ENCODE results near the gene PFKL. TPM values are rescaled to one million over a fixed set of nuclear protein-coding genes. Genes with fewer than 3 reads are reported as not detected.

The PFKL gene
- total RNA-seq, 1 experiment from 2014 or later, result 90.2 TPM

DNA sequence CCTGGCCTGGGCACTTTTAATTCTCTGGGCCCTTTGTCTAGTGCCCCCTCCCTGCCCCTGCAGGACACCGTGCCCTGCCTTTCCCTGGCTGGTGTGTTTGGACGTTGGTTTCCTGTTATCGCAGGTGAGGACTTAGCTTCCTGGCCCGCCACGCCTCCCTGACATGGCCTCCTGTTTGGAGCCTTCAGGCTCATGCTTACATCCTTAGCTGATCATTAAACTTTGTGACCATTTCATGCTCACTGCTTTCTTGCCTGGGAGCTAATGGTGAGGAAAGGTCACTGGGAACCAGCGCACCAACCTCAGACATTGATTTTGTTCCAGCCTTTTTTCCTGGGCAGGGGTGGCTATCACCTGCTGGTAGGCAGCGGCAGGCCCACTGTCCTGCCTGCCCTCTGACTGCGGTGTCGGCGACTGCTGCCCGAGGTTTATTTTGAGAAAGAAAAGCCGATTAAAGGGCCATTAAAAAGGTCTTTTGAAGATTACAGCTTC is 3.7 kb downstream of the PFKL start:
- no TSS peak for BruUV-seq (replicated peaks)
- intact Hi-C loops (cut with micrococcal nuclease), result no loop called here
- Mint-ChIP-seq H3K4me3 (ENCODE audit: unreplicated experiment) (no peak overlapping the region), H3K27me3 (ENCODE audit: insufficient read depth, unreplicated experiment) (no peaks in the 10 kb centered on the region), H3K9me3 (ENCODE audit: unreplicated experiment) (no peaks in the 10 kb centered on the region), H3K4me1 (ENCODE audit: insufficient read depth, unreplicated experiment) (peaks cover 3% of the 10 kb centered on the region), H3K36me3 (ENCODE audit: insufficient read depth, unreplicated experiment) (peaks cover 6% of the 10 kb centered on the region), H3K27ac (ENCODE audit: low read depth, unreplicated experiment) (no peak overlapping the region)
- TF ChIP-seq, protein P1, sequence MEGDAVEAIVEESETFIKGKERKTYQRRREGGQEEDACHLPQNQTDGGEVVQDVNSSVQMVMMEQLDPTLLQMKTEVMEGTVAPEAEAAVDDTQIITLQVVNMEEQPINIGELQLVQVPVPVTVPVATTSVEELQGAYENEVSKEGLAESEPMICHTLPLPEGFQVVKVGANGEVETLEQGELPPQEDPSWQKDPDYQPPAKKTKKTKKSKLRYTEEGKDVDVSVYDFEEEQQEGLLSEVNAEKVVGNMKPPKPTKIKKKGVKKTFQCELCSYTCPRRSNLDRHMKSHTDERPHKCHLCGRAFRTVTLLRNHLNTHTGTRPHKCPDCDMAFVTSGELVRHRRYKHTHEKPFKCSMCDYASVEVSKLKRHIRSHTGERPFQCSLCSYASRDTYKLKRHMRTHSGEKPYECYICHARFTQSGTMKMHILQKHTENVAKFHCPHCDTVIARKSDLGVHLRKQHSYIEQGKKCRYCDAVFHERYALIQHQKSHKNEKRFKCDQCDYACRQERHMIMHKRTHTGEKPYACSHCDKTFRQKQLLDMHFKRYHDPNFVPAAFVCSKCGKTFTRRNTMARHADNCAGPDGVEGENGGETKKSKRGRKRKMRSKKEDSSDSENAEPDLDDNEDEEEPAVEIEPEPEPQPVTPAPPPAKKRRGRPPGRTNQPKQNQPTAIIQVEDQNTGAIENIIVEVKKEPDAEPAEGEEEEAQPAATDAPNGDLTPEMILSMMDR (IDR thresholded peaks at IDR 0.05; ENCODE audit: unreplicated experiment), result no peak
- no peak for DNase-seq (ENCODE audit: unreplicated experiment)
- ChIA-PET POLR2A (no interaction called here), CTCF (interaction anchor here (0.6 to 1.3 kb wide), 3 partner anchors 10 to 1309 kb away, joined by 4 to 6 read pairs (median 5); no protein-coding TSS in a partner anchor)

DNA sequence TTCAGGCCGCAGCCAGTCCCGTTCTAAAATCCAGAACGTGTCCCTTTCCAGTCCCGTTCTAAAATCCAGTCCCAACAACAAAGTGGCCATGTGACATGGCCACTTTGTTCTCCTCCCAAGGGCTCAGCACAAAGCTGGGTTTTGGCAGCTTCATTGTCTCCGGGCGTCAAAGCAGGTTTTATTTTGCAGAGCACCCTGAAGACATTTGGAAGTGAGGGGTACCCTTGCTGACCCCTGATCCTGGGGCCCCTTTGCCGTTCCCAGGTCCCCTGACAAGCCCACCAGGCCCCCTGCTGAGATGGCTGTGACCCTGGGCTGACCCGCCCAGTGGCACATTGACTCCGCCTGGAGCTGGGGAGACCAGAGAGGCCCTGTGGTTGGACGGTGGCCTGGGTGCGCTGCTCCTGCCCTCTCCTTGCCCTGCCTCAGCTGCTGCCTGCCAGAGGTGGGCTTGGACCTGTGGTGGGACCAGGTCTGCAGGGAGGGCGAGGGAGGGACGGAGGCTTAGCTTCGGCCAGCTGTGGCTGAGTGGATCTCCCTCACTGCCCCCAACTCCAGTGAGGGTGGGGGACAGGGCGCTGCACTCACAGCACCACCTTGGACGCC is 4.3 kb downstream of the PFKL start:
- no peak overlapping the region for H3K4me3 Mint-ChIP-seq (ENCODE audit: unreplicated experiment)
- peaks cover 3% of the 10 kb centered on the region for H3K4me1 Mint-ChIP-seq (ENCODE audit: insufficient read depth, unreplicated experiment)
- no TSS peak for BruUV-seq (replicated peaks)
- H3K27ac Mint-ChIP-seq (ENCODE audit: low read depth, unreplicated experiment), result no peak overlapping the region
- POLR2A ChIA-PET, result no interaction called here
- TF ChIP-seq, protein P1 (IDR thresholded peaks at IDR 0.05; ENCODE audit: unreplicated experiment), result no peak
- no peak for DNase-seq (ENCODE audit: unreplicated experiment)
- H3K27me3 Mint-ChIP-seq (ENCODE audit: insufficient read depth, unreplicated experiment), result no peaks in the 10 kb centered on the region
- CTCF ChIA-PET, result interaction anchor here (0.6 to 1.3 kb wide), 3 partner anchors 9 to 1310 kb away, joined by 4 to 6 read pairs (median 5); no protein-coding TSS in a partner anchor
- H3K9me3 Mint-ChIP-seq (ENCODE audit: unreplicated experiment), result no peaks in the 10 kb centered on the region
- intact Hi-C loops (cut with micrococcal nuclease), result no loop called here
- H3K36me3 Mint-ChIP-seq (ENCODE audit: insufficient read depth, unreplicated experiment), result peaks cover 6% of the 10 kb centered on the region

DNA sequence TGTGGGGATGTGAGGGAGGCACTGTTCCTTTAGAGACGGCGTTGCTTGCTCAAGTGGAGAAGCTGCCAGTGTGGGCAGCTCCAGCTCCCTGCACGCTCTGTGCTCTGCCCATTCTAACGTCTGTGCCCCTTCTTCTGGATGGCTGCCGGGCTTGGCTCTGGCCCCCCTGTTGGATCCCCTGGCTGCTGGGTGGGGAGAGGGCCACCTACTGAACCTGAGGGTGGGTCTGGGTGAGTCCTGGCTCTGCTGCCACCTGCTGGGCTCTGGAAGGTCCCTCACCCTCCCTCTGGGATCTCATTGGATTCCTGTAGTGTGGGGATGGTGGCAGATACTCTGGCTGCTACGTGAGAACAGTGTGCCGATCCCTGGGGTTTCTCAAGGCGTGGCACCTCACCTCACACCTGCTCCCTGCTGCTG is 5.0 kb downstream of the PFKL start:
- Mint-ChIP-seq H3K9me3 (ENCODE audit: unreplicated experiment) (no peaks in the 10 kb centered on the region), H3K36me3 (ENCODE audit: insufficient read depth, unreplicated experiment) (peaks cover 6% of the 10 kb centered on the region), H3K27me3 (ENCODE audit: insufficient read depth, unreplicated experiment) (no peaks in the 10 kb centered on the region), H3K4me1 (ENCODE audit: insufficient read depth, unreplicated experiment) (peaks cover 3% of the 10 kb centered on the region), H3K4me3 (ENCODE audit: unreplicated experiment) (no peak overlapping the region), H3K27ac (ENCODE audit: low read depth, unreplicated experiment) (no peak overlapping the region)
- CTCF ChIA-PET, result interaction anchor here (0.7 to 1.3 kb wide), 3 partner anchors 8 to 50 kb away, joined by 3 to 6 read pairs (median 4); no protein-coding TSS in a partner anchor
- intact Hi-C loops (cut with micrococcal nuclease), result no loop called here
- TF ChIP-seq, protein P1 (IDR thresholded peaks at IDR 0.05; ENCODE audit: unreplicated experiment), result peak; percentile 63
- DNase-seq (ENCODE audit: unreplicated experiment), result peak; percentile 36
- no TSS peak for BruUV-seq (replicated peaks)
- POLR2A ChIA-PET, result no interaction called here

DNA sequence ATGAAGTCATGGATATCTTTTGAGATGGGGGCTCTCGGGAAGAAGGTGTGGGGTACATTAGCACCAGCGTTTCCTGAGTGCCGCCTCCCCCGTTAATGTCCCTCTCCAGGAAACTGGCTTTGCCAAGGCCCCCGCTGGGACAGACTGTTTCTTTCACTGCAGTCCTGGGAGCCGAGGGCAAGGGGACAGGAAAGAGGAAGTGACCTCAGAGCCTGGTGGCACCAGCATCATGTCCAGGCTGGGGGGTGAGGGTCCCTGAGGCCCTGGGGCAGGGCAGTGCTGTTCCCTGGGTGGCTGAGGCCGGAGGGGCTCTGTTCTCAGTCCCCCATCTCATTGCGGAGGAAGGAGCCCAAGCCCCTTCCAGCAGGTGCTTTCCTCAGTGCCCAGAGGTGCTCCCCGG is 5.8 kb downstream of the PFKL start:
- Mint-ChIP-seq H3K27me3 (ENCODE audit: insufficient read depth, unreplicated experiment) (no peaks in the 10 kb centered on the region), H3K4me1 (ENCODE audit: insufficient read depth, unreplicated experiment) (peaks cover 3% of the 10 kb centered on the region), H3K36me3 (ENCODE audit: insufficient read depth, unreplicated experiment) (peaks cover 6% of the 10 kb centered on the region), H3K4me3 (ENCODE audit: unreplicated experiment) (no peak overlapping the region), H3K27ac (ENCODE audit: low read depth, unreplicated experiment) (no peak overlapping the region), H3K9me3 (ENCODE audit: unreplicated experiment) (no peaks in the 10 kb centered on the region)
- no peak for DNase-seq (ENCODE audit: unreplicated experiment)
- no TSS peak for BruUV-seq (replicated peaks)
- ChIA-PET POLR2A (no interaction called here), CTCF (interaction anchor here (1.1 kb wide), 1 partner anchor 12 kb away, joined by 3 read pairs; no protein-coding TSS in a partner anchor)
- intact Hi-C loops (cut with micrococcal nuclease), result no loop called here
- TF ChIP-seq, protein P1 (IDR thresholded peaks at IDR 0.05; ENCODE audit: unreplicated experiment), result no peak
